Prostate gland (tissue), 2 donors: ENCODE measurements around the gene MIXL1. TPM values are rescaled to one million over a fixed set of nuclear protein-coding genes. Genes with fewer than 3 reads are reported as not detected.
"Not testable (repeated sequence)": the region's sequence is repeated elsewhere in the genome, so short reads cannot be mapped to it uniquely, and the experiment has no call there.

Experiments used
- DNase-seq: peaks from one replicate; pipeline ENCODE4 v3.0.0-alpha.2; 2019; ENCODE audit warnings: low spot score
- H3K27ac ChIP-seq, 2 donors: fragments of 200-600 bp; sonication (generic); 2 replicates each; pipeline ENCODE4 v1.5.1; 2017 to 2019
- H3K27me3 ChIP-seq: fragments of 200-600 bp; sonication (generic); replicated peaks from 2 replicates; pipeline ENCODE4 v1.5.1; 2019; ENCODE audit not compliant: insufficient read depth
- H3K36me3 ChIP-seq, 2 donors: fragments of 200-600 bp; sonication (generic); 1 replicate in 1 of 2; 2 replicates in 1 of 2; pipeline versions ENCODE4 v1.5.1 to v1.8.1; 2017 to 2019
- H3K4me1 ChIP-seq: fragments of 200-600 bp; sonication (generic); replicated peaks from 2 replicates; pipeline ENCODE4 v1.5.1; 2019
- H3K4me3 ChIP-seq, 2 donors: fragments of 200-600 bp; sonication (generic); 2 replicates each; pipeline ENCODE4 v1.5.1; 2017 to 2019
- H3K9me3 ChIP-seq: fragments of 200-600 bp; sonication (generic); 2 replicates; pipeline ENCODE4 v1.5.1; 2017
- CTCF ChIP-seq, 4 experiments: fragments of 200-600 bp in 2 of 4; fragments of 450-650 bp in 2 of 4; sonication (generic) in 2 of 4; IDR thresholded peaks; 1 replicate in 3 of 4; 2 replicates in 1 of 4; pipeline ENCODE4 v1.5.1; 2016 to 2019; ENCODE audit warnings: antibody characterized with exemption in 4 of 4, mild to moderate bottlenecking in 2 of 4, moderate library complexity in 2 of 4
- POLR2A ChIP-seq: fragments of 450-650 bp; IDR thresholded peaks from one replicate; pipeline ENCODE4 v1.6.1; 2016; ENCODE audit warnings: antibody characterized with exemption, mild to moderate bottlenecking
- POLR2AphosphoS5 ChIP-seq: sonication (generic); formaldehyde crosslinking; IDR thresholded peaks from one replicate; pipeline ENCODE4 v1.6.1; 2017; ENCODE audit warnings: antibody characterized with exemption
- WGBS: methylation state at CpG from one replicate; pipeline ENCODE4 v1.1.5; 2018; 5-methylcytosine and 5-hydroxymethylcytosine counted together
- intact Hi-C: fragments of 100-400 bp; cut with DNase I; formaldehyde crosslinking; loops from one replicate; pipeline ENCODE4 v1.14.2; 2022
- total RNA-seq, 2 donors: library from RNA; depleted of rRNA; stranded (reverse); fragments of >200 nt; gene quantifications; one replicate each; pipeline ENCODE4 v1.1.0, GENCODE V29; 2016

MIXL1 gene
- total RNA-seq, 2 donors from 2014 or later = 1.1 TPM; not detected in 1

GRCh38 chr1:226250511-226250910 lies 27.0 kb downstream of the MIXL1 start:
- no peaks in the 10 kb centered on the region for H3K4me1 ChIP-seq
- H3K36me3 ChIP-seq = no peaks in the 10 kb centered on the region
- no peak overlapping the region for H3K4me3 ChIP-seq
- TF ChIP-seq CTCF (IDR thresholded peaks at IDR 0.05) = no peak
- TF ChIP-seq POLR2A = no peak
- TF ChIP-seq POLR2AphosphoS5 = no peak
- H3K27me3 ChIP-seq = no peaks in the 10 kb centered on the region
- no peaks in the 10 kb centered on the region for H3K9me3 ChIP-seq
- intact Hi-C loops = no loop called here
- no peak overlapping the region for H3K27ac ChIP-seq
- WGBS = 100% methylated on average over 1 of the region's 1 CpG
- DNase-seq = no peak

- H3K27me3 ChIP-seq, intact Hi-C loops, H3K9me3 ChIP-seq, H3K4me3 ChIP-seq, DNase-seq, H3K4me1 ChIP-seq, H3K27ac ChIP-seq, H3K36me3 ChIP-seq: not testable (repeated sequence)
- 96% methylated on average over 7 of the region's 7 CpGs for WGBS
These were observed 29.4 kb downstream of the MIXL1 start for GRCh38 chr1:226252841-226253240.

- H3K4me1 ChIP-seq = no peaks in the 10 kb centered on the region
- H3K9me3 ChIP-seq = no peaks in the 10 kb centered on the region
- WGBS = 96% methylated on average over 4 of the region's 4 CpGs
- TF ChIP-seq CTCF (IDR thresholded peaks at IDR 0.05) (no peak), POLR2A (no peak), POLR2AphosphoS5 (no peak)
- H3K36me3 ChIP-seq = no peaks in the 10 kb centered on the region
- H3K27ac ChIP-seq = no peak overlapping the region
- H3K4me3 ChIP-seq = no peak overlapping the region
- intact Hi-C loops = no loop called here
- H3K27me3 ChIP-seq = no peaks in the 10 kb centered on the region
- DNase-seq = no peak
These were observed 30.5 kb downstream of the MIXL1 start for GRCh38 chr1:226253933-226254332.

GRCh38 chr1:226255380-226255779 lies 31.9 kb downstream of the MIXL1 start:
- TF ChIP-seq POLR2AphosphoS5 (no peak), POLR2A (no peak), CTCF (IDR thresholded peaks at IDR 0.05) (no peak)
- Histone ChIP-seq H3K27ac (no peak overlapping the region), H3K36me3 (no peaks in the 10 kb centered on the region), H3K9me3 (no peaks in the 10 kb centered on the region), H3K4me3 (no peak overlapping the region), H3K27me3 (no peaks in the 10 kb centered on the region), H3K4me1 (no peaks in the 10 kb centered on the region)
- 65% methylated on average over 3 of the region's 3 CpGs for WGBS
- intact Hi-C loops = no loop called here
- DNase-seq = no peak

GRCh38 chr1:226261818-226262217 lies 38.4 kb downstream of the MIXL1 start:
- H3K4me1 ChIP-seq = no peaks in the 10 kb centered on the region
- H3K27me3 ChIP-seq = no peaks in the 10 kb centered on the region
- H3K9me3 ChIP-seq = no peaks in the 10 kb centered on the region
- no peak overlapping the region for H3K4me3 ChIP-seq
- no peak for TF ChIP-seq POLR2A
- no peak for TF ChIP-seq POLR2AphosphoS5
- no peak for TF ChIP-seq CTCF (IDR thresholded peaks at IDR 0.05)
- H3K36me3 ChIP-seq = no peaks in the 10 kb centered on the region
- no peak overlapping the region for H3K27ac ChIP-seq
- intact Hi-C loops = no loop called here
- 97% methylated on average over 1 of the region's 1 CpG for WGBS
- DNase-seq = no peak
